WERI-Rb-1 (cell line): ENCODE results near the gene UCK2.

Experiments used
- DNase-seq: peaks from one replicate; pipeline ENCODE4 v3.0.0-alpha.2; 2020
- H3K27ac ChIP-seq: fragments of 250-450 bp; sonication (Bioruptor Pico); 2 replicates; pipeline ENCODE4 v1.5.1; 2020; ENCODE audit warnings: mild to moderate bottlenecking, moderate library complexity
- H3K27me3 ChIP-seq: fragments of 250-450 bp; sonication (Bioruptor Pico); 2 replicates; pipeline ENCODE4 v1.5.1; 2021; ENCODE audit warnings: mild to moderate bottlenecking, low read depth, moderate library complexity; ENCODE audit not compliant: insufficient read depth, severe bottlenecking
- H3K36me3 ChIP-seq: fragments of 250-450 bp; sonication (Bioruptor Pico); 2 replicates; pipeline ENCODE4 v1.5.1; 2020; ENCODE audit warnings: mild to moderate bottlenecking, moderate library complexity
- H3K4me3 ChIP-seq: 2 replicates; pipeline ENCODE4 v1.5.1; 2011; ENCODE audit warnings: low read depth, mild to moderate bottlenecking, control low read depth, low read length
- H3K9me3 ChIP-seq: fragments of 250-450 bp; sonication (Bioruptor Pico); 2 replicates; pipeline ENCODE4 v1.5.1; 2021; ENCODE audit warnings: mild to moderate bottlenecking, moderate library complexity; ENCODE audit not compliant: severe bottlenecking
- TF ChIP-seq, protein P1 (sequence below): IDR thresholded peaks from 2 replicates; pipeline ENCODE4 v1.5.1; 2011; ENCODE audit warnings: low read depth, mild to moderate bottlenecking, control low read depth, inconsistent platforms, low read length

The UCK2 gene

DNA sequence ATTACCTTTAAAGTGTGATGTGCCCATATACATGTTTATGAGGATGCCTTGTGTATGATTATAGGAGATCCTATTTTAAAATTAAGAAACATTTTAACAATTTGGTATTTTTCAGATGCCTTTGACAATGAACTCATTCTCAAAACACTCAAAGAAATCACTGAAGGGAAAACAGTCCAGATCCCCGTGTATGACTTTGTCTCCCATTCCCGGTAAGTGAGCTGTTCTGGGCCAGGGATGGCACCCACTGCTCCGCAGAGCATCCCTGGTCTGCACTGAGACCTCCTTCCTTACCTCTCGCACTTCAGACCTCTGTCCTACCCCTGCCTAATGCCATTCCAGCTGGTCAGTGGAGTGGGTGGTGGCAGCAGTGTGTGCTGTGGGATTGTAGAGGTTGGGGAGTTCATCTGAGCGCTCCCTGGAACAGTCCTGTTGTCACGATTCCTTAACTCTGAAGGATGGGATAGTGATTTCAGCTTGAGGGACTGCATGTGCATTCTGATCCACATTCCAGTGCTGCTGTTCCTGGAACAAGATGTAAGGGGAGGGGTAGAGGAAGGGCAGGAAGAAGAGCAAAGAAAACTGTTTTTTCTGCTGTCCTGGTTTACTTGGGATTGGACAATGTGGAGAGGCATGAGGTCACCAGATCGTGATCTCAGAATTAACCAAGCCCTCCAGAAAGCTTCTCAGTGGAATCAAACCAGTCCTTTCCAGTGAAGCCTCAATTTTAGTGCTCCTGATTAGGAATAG lies 63.9 kb downstream of the UCK2 start:
- TF ChIP-seq, protein P1, sequence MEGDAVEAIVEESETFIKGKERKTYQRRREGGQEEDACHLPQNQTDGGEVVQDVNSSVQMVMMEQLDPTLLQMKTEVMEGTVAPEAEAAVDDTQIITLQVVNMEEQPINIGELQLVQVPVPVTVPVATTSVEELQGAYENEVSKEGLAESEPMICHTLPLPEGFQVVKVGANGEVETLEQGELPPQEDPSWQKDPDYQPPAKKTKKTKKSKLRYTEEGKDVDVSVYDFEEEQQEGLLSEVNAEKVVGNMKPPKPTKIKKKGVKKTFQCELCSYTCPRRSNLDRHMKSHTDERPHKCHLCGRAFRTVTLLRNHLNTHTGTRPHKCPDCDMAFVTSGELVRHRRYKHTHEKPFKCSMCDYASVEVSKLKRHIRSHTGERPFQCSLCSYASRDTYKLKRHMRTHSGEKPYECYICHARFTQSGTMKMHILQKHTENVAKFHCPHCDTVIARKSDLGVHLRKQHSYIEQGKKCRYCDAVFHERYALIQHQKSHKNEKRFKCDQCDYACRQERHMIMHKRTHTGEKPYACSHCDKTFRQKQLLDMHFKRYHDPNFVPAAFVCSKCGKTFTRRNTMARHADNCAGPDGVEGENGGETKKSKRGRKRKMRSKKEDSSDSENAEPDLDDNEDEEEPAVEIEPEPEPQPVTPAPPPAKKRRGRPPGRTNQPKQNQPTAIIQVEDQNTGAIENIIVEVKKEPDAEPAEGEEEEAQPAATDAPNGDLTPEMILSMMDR, result no peak

DNA sequence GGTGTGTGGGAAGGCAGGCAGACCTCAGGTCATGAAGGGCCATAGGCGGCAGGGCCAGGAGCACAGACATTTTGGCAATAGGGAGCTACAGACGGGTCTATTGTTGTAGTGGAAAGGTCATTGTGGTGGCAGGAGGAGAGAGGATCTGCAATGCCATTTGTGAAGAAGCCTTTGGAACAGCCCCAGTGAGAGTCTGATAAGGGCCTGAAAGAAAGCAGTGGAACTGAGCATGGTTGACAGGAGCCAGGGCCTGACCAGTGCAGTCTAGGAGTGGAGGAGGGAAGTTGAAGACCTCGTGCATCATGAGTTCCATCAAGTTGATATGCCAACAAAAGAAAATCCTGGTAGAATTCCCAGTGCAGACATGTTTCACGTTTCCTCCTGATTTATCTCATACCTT lies 65.5 kb downstream of the UCK2 start:
- Histone ChIP-seq H3K27me3 (no peaks in the 10 kb centered on the region), H3K9me3 (no peaks in the 10 kb centered on the region), H3K36me3 (peaks cover 70% of the 10 kb centered on the region), H3K4me3 (no peak overlapping the region), H3K27ac (no peak overlapping the region)
- TF ChIP-seq, protein P1, result no peak
- no peak for DNase-seq

More for the DNA sequence above, 63.9 kb downstream of the UCK2 start:
- Histone ChIP-seq H3K4me3 (no peak overlapping the region), H3K27ac (peak overlapping the region; percentile 53), H3K27me3 (no peaks in the 10 kb centered on the region), H3K36me3 (peaks cover 60% of the 10 kb centered on the region), H3K9me3 (no peaks in the 10 kb centered on the region)
- no peak for DNase-seq

DNA sequence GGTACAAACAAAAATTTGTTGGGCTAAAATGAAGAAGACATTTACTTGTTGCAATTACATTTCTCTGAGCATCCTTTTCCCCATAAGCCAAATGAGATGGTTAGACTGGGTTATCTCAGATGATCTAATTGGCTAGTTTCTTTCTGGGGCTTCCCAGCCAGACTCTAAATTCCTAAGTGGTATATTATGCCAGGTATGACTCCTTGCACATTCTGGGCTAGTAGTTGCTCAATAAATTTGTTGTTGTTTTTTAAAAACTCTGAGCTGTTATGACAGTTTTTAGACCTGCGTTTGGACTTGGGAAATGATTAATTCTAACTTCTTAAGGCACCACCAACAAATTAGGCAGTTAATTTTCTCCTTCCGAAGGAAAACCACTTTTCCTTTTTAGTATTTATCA lies 66.1 kb downstream of the UCK2 start:
- H3K27ac ChIP-seq, result no peak overlapping the region
- no peaks in the 10 kb centered on the region for H3K9me3 ChIP-seq
- TF ChIP-seq, protein P1, result no peak
- no peaks in the 10 kb centered on the region for H3K27me3 ChIP-seq
- H3K4me3 ChIP-seq, result no peak overlapping the region
- H3K36me3 ChIP-seq, result peaks cover 75% of the 10 kb centered on the region
- no peak for DNase-seq

DNA sequence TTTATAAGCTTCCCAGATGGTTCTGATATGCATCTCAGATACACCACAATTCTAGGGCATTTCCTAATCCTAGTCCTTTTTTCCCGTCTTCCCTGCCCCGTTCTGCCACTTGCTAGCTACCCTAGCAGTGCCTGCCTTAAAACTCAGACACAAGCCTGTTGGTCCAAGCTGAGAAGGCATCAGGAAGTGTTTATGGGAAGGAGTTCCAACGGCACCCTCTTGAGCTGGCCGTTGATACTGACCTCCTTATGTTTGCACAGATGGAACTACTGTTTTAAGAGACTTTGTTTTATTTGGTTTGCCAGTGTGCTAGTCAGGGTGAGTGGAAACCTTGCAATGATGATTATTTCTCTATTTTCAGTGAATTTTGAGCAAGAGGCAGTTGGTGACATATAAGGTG lies 67.2 kb downstream of the UCK2 start:
- TF ChIP-seq, protein P1, result 0 out of 2 replicates have a peak, but pooled peaks have one; percentile 10
- no peak overlapping the region for H3K4me3 ChIP-seq
- no peaks in the 10 kb centered on the region for H3K27me3 ChIP-seq
- peak overlapping the region; percentile 75; the same call in 1 of the 2 replicates for H3K27ac ChIP-seq
- H3K36me3 ChIP-seq, result peaks cover 86% of the 10 kb centered on the region
- no peak for DNase-seq
- no peaks in the 10 kb centered on the region for H3K9me3 ChIP-seq

DNA sequence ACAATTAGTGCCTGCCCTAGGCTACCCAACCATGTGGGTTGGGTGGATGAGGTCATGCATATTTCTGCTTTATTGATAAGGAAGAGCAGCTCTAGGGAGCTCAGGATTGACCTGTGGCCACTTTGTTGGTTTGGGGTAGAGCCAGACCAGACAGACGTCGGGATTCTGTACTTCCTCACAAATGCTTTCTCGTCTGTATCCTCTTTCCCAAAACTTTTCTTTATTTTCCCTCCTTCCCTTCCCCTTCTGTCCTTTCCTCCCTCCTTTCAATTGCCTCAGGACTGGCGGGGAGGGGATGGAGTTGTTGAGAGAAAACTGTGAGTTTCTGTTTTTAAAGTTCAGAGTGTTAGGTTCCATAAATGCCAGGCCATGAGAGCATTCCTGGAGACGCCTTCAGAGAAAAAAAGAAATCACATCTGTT lies 68.0 kb downstream of the UCK2 start:
- TF ChIP-seq, protein P1, result no peak
- H3K9me3 ChIP-seq, result no peaks in the 10 kb centered on the region
- no peak overlapping the region for H3K4me3 ChIP-seq
- H3K27ac ChIP-seq, result peak overlapping the region; percentile 75
- no peak for DNase-seq
- peaks cover 90% of the 10 kb centered on the region for H3K36me3 ChIP-seq
- H3K27me3 ChIP-seq, result no peaks in the 10 kb centered on the region
